H1 (cell line): Measurements from ENCODE around the gene HMGB1. TPM values are rescaled to one million over a fixed set of nuclear protein-coding genes. Genes with fewer than 3 reads are reported as not detected.
A peak's percentile ranks its signal among the peaks of the same experiment; 100 is the strongest.

Experiments used
- KDM4A ChIP-seq: IDR thresholded peaks from one replicate; pipeline ENCODE4 v1.7.1; 2012; ENCODE audit warnings: low read depth, mild to moderate bottlenecking, moderate library complexity, low read length, inconsistent platforms; ENCODE audit not compliant: severe bottlenecking
- PHF8 ChIP-seq: fragments of 200-600 bp; sonication (generic); conservative IDR thresholded peaks from 2 replicates; pipeline ENCODE4 v1.7.1; 2012; ENCODE audit warnings: low read depth, mild to moderate bottlenecking, inconsistent platforms, low read length, moderate library complexity
- SP1 ChIP-seq: IDR thresholded peaks from 2 replicates; pipeline ENCODE4 v1.6.1; 2011; ENCODE audit warnings: low read depth, low read length
- SUZ12 ChIP-seq: fragments of 200-600 bp; sonication (generic); IDR thresholded peaks from 2 replicates; pipeline ENCODE4 v1.6.1; 2012; ENCODE audit warnings: mild to moderate bottlenecking, inconsistent platforms, low read length, moderate library complexity, mixed read lengths
- TAF1 ChIP-seq: IDR thresholded peaks from 2 replicates; pipeline ENCODE4 v1.6.1; 2011; ENCODE audit warnings: mild to moderate bottlenecking, low read depth, low read length
- polyA plus RNA-seq, 7 experiments: library from polyadenylated mRNA; depleted of rRNA in 3 of 7; stranded (reverse) in 5 of 7; unstranded in 2 of 7; fragments of >200 nt in 5 of 7; fragments of 200-250 nt in 2 of 7; gene quantifications; 1 replicate in 5 of 7; 2 replicates in 1 of 7; 4 replicates in 1 of 7; pipeline versions ENCODE4 v1.2.1 to v1.2.3, GENCODE V29; 2011 to 2013; ENCODE audit warnings: missing spikeins in 2 of 7, mixed read lengths in 2 of 7
- total RNA-seq: library from RNA; stranded (reverse); fragmentation: NEBNext Ultra II Directional; extraction: Animal tissue kit (Norgen Biotek cat#: 25700); gene quantifications from 2 replicates; pipeline ENCODE4 v1.2.1, GENCODE V29; 2021
- TF ChIP-seq, protein P1 (sequence below): IDR thresholded peaks from 2 replicates; pipeline ENCODE4 v1.6.1; 2012; ENCODE audit warnings: inconsistent platforms

Gene HMGB1
- total and polyA plus RNA-seq, 2 of the 8 experiments (the other 6 are each of a cell fraction or from before 2014, with no cell fraction given) = 123 to 776 TPM

GRCh38 chr13:30421093-30422053 is 44.4 kb downstream of the HMGB1 start (continued):
- no peak; the same call in none of the 2 replicates for TF ChIP-seq PHF8
- peak; percentile 13 for TF ChIP-seq KDM4A
- TF ChIP-seq TAF1 = peak; percentile 14
- TF ChIP-seq SUZ12 = no peak
- TF ChIP-seq, protein P1, sequence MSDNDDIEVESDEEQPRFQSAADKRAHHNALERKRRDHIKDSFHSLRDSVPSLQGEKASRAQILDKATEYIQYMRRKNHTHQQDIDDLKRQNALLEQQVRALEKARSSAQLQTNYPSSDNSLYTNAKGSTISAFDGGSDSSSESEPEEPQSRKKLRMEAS = peak; percentile 62; the same call in 1 of the 2 replicates
- TF ChIP-seq SP1 = no peak
